ENCODE measurements around the gene TBL1Y.
"Not testable (repeated sequence)": the region's sequence is repeated elsewhere in the genome, so short reads cannot be mapped to it uniquely, and the experiment has no call there.

The TBL1Y gene

DNA sequence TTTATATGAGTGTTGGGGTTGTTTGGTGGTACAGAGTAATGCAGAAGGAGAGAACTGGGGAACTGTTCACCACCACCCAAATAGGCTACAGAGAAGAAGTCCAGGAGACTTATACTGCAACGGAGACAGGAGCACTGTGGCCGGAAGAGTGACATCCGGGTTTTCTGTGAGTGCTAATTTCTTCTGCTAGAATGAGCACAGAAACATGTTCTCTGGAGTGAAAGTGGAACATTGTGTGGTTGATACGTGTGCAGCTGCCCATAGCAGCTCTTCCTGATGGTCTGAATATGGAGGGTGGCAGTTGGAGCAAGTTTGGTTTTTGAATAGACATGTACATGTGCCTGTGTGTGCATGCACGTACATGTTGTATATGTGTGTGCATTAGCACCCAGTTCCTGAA lies 67.3 kb downstream of the TBL1Y start:
- DNase-seq, result no peak

- no peak for DNase-seq
Measured at GRCh38 chrY:6983221-6983620, 72.7 kb downstream of the TBL1Y start.

GRCh38 chrY:6987811-6988210 lies 77.3 kb downstream of the TBL1Y start:
- no peak for DNase-seq

DNA sequence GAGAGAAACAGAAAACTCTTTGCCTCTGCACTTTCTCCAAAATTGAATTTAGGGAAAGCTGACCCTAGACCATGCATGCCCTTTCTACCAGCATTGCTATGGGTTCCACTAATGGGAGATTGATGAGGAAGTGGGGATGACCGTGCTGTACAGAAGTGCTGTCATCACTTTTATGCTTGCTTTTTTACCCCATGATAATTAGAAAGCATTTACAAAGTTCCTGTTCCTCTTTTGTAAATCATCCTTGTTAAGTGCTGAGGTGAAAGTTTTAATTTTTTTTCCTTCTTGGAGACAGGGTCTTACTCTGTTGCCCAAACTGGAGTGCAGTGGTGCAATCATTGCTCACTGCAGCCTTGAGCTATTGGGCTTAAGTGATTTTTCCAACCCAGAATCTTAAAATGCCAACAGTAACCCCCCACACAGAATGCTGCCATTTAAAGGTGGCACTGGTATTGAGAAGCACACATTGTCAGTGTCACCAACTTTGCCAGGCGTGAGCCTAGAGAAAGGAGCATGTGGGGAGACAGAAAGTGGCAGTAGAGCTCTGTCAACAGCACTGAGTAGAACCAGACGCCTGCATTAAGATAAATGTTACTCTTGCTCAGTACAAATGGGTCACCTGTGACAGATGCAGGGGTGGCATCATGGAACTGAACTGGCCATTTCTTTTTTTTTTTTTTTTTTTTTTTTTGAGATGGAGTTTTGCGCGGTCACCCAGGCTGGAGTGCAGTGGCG lies 79.6 kb downstream of the TBL1Y start:
- DNase-seq, result no peak

DNA sequence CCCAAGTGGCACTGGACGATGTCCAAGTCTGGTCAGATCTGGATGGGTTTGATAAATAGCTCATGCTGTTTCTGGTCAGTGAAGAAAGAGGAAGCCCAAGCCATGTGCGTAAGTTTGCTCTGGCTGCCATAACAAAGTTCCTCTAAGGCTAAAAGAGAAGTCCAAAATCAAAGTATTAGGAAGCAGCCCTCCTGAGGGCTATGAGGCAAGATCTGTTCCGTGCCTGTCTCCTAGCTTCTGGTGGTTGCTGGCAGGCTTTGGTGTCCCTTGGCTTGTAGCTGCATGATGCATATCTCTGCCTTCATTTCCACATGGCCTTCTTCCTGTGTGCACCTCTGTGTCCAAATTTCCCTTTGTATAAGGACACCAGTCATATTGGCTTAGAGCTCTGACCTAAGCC lies 81.5 kb downstream of the TBL1Y start:
- DNase-seq, result no peak

GRCh38 chrY:6995987-6996386 lies 85.5 kb downstream of the TBL1Y start:
- DNase-seq, result no peak

DNA sequence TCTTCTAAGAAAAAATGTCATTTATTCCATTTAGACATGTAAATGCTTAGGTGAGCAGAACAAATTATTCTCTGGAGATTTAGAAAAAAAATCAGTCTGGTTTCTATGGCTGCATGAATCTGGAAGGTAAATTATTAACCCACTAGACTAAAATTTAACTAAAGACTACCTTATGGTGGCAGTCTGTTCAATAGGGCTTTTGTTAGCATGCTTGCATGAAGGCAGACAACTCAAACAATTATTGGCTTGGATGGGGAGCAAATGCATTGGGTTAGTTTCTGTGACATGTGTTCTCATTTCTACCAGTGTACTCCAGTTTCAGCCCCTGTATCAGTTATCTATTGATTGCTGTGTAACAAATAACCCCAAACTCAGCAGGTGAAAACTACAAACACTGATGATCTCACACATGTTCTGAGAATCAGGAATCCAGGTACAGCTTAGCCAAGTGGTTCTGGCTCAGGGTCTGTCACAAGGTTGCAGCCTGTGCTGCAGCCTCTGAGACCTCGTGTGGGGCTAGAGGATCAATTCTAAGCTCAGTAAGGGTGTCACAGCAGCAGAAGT lies 87.1 kb downstream of the TBL1Y start:
- no peak for DNase-seq

- DNase-seq, result no peak
Measured at GRCh38 chrY:6999905-7000304, 89.4 kb downstream of the TBL1Y start.

- no peak for DNase-seq
Measured at GRCh38 chrY:7002581-7002980, 92.1 kb downstream of the TBL1Y start.

DNA sequence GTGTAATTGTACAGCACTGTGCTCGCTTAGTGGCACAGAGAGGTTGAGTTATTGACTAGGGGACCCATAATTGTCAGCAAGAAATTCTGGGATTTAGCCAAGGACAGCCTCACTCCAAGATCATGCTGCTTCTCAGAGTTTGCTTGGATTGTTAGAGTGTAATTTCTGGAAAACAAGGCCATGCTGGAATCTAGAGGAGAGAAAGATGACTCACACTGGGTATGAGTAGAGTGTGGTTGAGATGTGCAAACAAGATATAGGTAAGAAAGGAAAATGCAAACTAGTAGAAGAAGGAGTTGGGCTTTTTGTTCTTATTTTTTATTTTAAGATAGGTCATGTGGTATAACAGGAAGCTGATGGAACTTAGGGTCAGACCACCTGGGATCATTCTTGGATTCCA lies 97.4 kb downstream of the TBL1Y start:
- no peak for DNase-seq

GRCh38 chrY:7008578-7009355 lies 98.3 kb downstream of the TBL1Y start:
- DNase-seq, result no peak

- DNase-seq, result no peak
Measured at GRCh38 chrY:7013051-7013450, 102.6 kb downstream of the TBL1Y start.

- DNase-seq, result no peak
Measured at GRCh38 chrY:7016521-7016920, 106.0 kb downstream of the TBL1Y start.

DNA sequence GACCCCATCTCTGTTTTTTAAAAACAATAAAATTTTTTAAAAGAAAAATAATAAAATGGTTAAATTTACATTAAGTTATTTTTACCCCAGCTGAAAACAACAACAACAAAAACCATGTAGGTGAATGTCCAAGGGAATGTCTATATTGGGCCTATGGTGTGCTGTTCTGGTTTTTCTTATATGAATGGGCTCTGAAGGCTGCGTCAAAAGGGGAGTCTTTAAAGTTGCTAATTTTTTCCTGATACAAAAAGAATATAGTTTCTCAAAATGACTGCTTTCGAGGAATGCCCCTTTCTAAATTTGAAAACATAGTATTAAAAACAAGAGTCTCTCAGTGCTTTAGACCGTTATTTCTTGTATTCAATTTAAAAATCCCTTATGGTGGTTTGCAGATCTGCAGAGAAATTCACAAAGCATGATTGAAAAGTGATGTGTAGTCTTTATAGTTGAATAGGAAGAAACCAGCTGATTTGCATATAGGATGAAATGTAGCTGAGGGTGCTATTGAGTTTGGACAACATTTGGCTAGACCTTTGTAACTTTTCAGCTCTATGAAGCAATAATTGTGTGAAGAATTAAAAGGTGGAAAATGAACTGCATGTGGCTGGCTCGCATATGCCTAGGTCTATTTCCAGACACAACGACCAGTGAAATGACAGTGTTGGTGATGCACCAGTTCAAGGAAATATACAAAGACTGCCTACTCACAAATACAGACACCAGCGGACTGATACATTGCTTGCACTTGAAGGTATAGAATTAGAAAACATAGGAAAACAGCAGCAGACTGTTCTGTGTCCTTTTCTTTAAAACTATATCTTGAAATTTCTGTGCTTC lies 107.0 kb downstream of the TBL1Y start:
- DNase-seq, result no peak

GRCh38 chrY:7039037-7039436 lies 128.5 kb downstream of the TBL1Y start:
- DNase-seq, result no peak

GRCh38 chrY:7040662-7041061 lies 130.2 kb downstream of the TBL1Y start:
- DNase-seq, result no peak

GRCh38 chrY:7041983-7042382 lies 131.5 kb downstream of the TBL1Y start:
- DNase-seq, result no peak

DNA sequence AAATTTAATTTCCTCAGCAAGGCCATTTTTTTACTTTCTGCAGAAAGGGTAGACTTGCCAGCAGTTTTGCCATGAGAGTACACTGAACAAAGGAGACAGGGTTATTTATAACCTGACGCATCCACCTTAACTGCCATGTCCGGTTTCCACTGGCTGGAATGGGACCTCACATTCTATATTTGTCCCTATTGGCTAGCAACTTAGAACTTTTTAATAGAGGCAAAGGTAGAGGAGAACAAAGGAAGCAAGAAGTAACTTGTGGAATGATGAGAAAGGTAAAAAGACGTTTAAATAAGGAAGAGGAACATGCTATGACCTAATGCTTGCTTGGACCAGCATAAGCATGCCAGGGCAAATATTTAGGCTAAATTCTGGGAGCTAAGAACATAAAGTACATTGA lies 142.0 kb downstream of the TBL1Y start:
- DNase-seq, result not testable (repeated sequence)

DNA sequence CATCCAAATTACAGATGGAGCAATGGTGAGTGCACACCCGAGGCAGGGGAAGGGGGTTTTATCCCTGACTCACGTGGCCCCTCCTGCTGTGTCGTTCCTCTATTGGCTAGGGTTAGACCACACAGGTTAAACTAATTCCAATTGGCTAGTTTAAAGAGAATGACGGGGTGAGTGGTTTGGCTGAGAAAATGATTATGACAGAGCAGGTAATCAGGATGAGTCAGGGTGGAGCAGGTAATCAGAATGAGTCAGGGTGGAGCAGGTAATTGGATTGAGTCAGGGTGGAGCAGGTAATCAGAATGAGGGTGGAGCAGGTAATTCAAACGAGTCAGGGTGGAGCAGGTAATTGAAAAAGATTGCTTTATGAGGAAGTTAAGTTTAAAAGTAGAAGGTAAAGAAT lies 146.4 kb downstream of the TBL1Y start:
- no peak for DNase-seq

- DNase-seq, result no peak
Measured at GRCh38 chrY:7078725-7079124, 168.2 kb downstream of the TBL1Y start.

DNA sequence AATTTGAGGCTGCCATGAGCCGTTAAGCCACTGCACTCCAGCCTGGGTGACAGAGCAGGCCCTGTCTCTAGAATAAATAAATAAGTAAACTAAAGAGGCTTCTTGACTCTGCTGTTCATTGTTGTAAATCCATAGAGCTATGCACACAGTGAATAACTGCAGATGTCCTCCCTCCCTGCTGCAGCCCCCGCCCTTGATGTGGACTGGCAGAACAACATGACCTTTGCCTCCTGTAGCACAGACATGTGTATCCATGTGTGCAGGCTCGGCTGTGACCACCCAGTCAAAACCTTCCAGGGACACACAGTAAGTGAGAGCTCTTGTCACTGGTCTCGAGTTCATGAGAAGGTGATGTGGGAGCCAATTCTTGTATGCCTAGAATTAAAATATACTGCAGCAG lies 170.1 kb downstream of the TBL1Y start:
- DNase-seq, result not testable (repeated sequence)

DNA sequence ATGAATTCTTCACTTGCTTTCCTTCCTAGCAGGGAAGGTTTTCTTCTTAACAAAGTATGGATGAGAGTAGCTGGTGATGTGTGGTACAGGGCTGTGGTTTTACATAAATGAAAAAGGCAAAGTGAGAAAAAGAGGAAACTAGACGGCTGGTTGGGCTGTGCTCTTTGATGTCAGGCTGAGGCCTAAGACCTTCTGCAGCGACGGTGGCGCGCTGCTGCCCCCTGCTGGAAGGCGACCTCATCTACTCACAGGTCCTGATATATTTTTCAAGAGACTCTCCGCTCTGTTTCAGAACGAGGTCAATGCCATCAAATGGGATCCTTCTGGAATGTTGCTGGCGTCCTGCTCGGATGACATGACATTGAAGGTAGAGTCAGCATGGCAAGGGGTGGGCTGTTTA lies 175.1 kb downstream of the TBL1Y start:
- no peak for DNase-seq

DNA sequence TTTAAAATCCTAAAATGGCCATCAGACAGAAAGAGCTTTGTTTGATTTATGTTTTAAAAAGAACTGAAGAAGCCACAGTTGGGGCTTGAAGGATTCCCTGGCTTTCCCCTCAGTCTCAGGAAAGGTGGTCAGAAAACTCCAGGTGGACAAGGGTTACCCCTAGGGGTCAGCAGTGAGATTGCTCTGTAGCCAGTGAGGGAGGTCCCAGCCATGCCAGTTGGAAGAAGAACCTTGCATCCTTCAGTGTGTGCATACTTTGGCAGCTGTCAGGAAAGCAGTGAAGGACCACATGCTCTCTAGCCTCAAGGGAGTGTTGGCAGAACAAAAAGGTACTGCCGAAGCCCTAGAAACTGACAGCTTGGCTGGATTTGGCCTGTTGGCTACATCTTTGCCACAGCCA lies 182.3 kb downstream of the TBL1Y start:
- DNase-seq, result no peak
